Right lobe of liver (tissue), 6 donors: Measurements from ENCODE around the gene SAMD15. TPM values are rescaled to one million over a fixed set of nuclear protein-coding genes. Genes with fewer than 3 reads are reported as not detected.

Experiments used
- ATAC-seq, 4 donors: fragments of 200-7000 bp; cut with Tn5 transposase; one replicate each; pipeline ENCODE4 v1.9.1; 2020; ENCODE audit warnings: mild to moderate bottlenecking in 4 of 4, moderate library complexity in 4 of 4
- DNase-seq, 3 donors: peaks; one replicate each; pipeline ENCODE4 v3.0.0-alpha.2; 2020
- H3K27ac ChIP-seq, 3 donors: fragments of 200-600 bp; one replicate each; pipeline ENCODE4 v1.8.0; 2022
- H3K27me3 ChIP-seq, 2 donors: fragments of 200-600 bp; one replicate each; pipeline ENCODE4 v1.8.0; 2022
- H3K36me3 ChIP-seq, 4 donors: fragments of 200-600 bp; sonication (generic) in 1 of 4; one replicate each; pipeline versions ENCODE4 v1.5.1 to v1.8.0; 2017 to 2022; ENCODE audit warnings: control low read depth in 1 of 4
- H3K4me1 ChIP-seq, 4 donors: fragments of 200-600 bp; sonication (generic) in 1 of 4; one replicate each; pipeline versions ENCODE4 v1.5.1 to v1.8.0; 2017 to 2022; ENCODE audit warnings: control low read depth in 1 of 4
- H3K4me3 ChIP-seq, 3 donors: fragments of 200-600 bp; one replicate each; pipeline ENCODE4 v1.8.0; 2022
- H3K9me3 ChIP-seq, 4 donors: fragments of 200-600 bp; sonication (generic) in 1 of 4; one replicate each; pipeline versions ENCODE4 v1.5.1 to v1.8.0; 2017 to 2022; ENCODE audit warnings: control low read depth in 1 of 4
- CTCF ChIP-seq, 4 donors: fragments of 200-600 bp in 3 of 4; fragments of 450-650 bp in 1 of 4; IDR thresholded peaks; one replicate each; pipeline versions ENCODE4 v1.5.1 to v1.8.0; 2016 to 2022; ENCODE audit warnings: antibody characterized with exemption in 4 of 4, mild to moderate bottlenecking in 2 of 4
- POLR2A ChIP-seq: fragments of 450-650 bp; IDR thresholded peaks from one replicate; pipeline ENCODE4 v1.6.1; 2017; ENCODE audit warnings: antibody characterized with exemption, mild to moderate bottlenecking
- WGBS: methylation state at CpG from one replicate; pipeline ENCODE4 v1.1.6; 2018; ENCODE audit warnings: low coverage, low lambda C conversion rate; ENCODE audit not compliant: insufficient coverage; ENCODE audit errors: missing lambda C conversion rate; 5-methylcytosine and 5-hydroxymethylcytosine counted together
- intact Hi-C, 2 donors: fragments of 100-400 bp; cut with DNase I; formaldehyde crosslinking; loops; one replicate each; pipeline versions ENCODE4 v1.11.2 to v1.14.1; 2022
- total RNA-seq, 6 experiments: library from RNA; depleted of rRNA in 2 of 6; stranded (reverse); fragments of >200 nt in 2 of 6; fragmentation: NEBNext Ultra II Directional in 3 of 6; extraction: Animal tissue kit (Norgen Biotek cat#: 25700) in 3 of 6; gene quantifications; one replicate each; pipeline versions ENCODE4 v1.1.0 to v1.2.4, GENCODE V29; 2016 to 2023
- donor health status: DM: no; HTN: yes; CAD: no.
- donor health status: DM: no; HTN: no; CAD: no.
- donor health status: DM: no; HTN: no; CAD: no.
- donor health status: DM: no; HTN: yes; CAD: no.
- donor health status: DM: no; HTN: yes; CAD: no.

SAMD15 gene
- total RNA-seq, 6 experiments from 2014 or later, result 0.12 to 0.42 (median 0.31) TPM; not detected in 2

DNA sequence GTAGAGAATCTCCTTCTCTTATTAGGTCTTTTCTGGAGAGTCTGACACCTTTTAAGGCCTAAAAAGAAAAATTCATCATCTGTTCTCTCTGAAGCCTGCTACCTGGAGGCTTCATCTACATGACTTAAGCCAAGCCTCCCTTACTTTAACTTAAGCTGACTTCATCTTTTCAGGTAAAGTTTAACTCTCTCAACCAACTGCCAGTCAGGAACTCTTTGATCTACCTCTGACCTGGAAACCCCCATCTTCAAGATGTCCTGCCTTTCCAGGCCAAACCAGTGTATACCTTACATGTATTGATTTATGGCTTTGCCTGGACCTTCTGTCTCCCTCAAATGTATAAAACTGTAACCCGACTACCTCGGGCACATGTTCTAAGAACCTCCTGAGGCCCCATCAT, 38.9 kb upstream of the SAMD15 start:
- no peak for DNase-seq
- Histone ChIP-seq H3K27me3 (no peaks in the 10 kb centered on the region), H3K4me1 (no peaks in the 10 kb centered on the region), H3K9me3 (no peaks in the 10 kb centered on the region), H3K27ac (no peak overlapping the region), H3K36me3 (peaks cover 0 to 12% (median 0%) of the 10 kb centered on the region in 4 donors), H3K4me3 (no peak overlapping the region)
- ATAC-seq, result no peak
- 86% methylated on average over 2 of the region's 2 CpGs for WGBS
- intact Hi-C loops, result no loop called here
- no peak for TF ChIP-seq CTCF (IDR thresholded peaks at IDR 0.05)
- TF ChIP-seq POLR2A, result no peak

GRCh38 chr14:77339407-77339806, 37.8 kb upstream of the SAMD15 start:
- TF ChIP-seq POLR2A (no peak), CTCF (IDR thresholded peaks at IDR 0.05) (no peak)
- Histone ChIP-seq H3K9me3 (no peaks in the 10 kb centered on the region), H3K36me3 (peaks cover 0 to 12% (median 0%) of the 10 kb centered on the region in 4 donors), H3K27me3 (no peaks in the 10 kb centered on the region), H3K4me3 (no peak overlapping the region), H3K27ac (no peak overlapping the region), H3K4me1 (no peaks in the 10 kb centered on the region)
- DNase-seq (no peak), ATAC-seq (peak in 1 of 4 donors; percentile 34)
- 89% methylated on average over 1 of the region's 1 CpG for WGBS
- intact Hi-C loops, result no loop called here

DNA sequence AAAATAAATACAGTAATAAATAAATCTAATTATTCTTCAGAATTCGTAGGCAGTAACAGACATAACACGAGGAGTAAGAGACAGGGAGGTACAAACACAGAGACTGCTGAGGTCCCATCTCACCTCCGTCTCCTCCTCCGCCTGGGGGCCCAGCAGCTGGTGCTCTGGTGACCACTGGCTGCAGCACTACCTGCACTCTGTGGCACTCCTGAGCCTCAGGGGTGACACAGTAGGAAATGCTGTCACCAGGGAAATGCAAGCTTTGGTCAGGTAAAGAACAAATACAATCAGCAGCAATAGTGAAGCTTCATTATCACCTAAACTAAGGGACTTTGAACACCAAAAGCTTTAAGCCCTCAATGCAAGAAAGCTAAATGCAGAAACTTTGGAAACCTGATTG, 36.8 kb upstream of the SAMD15 start:
- no peaks in the 10 kb centered on the region for H3K27me3 ChIP-seq
- H3K36me3 ChIP-seq, result peaks cover 0 to 12% (median 0%) of the 10 kb centered on the region in 4 donors
- H3K9me3 ChIP-seq, result no peaks in the 10 kb centered on the region
- TF ChIP-seq POLR2A (no peak), CTCF (IDR thresholded peaks at IDR 0.05) (no peak)
- H3K4me3 ChIP-seq, result no peak overlapping the region
- WGBS, result 87% methylated on average over 4 of the region's 4 CpGs
- intact Hi-C loops, result no loop called here
- H3K27ac ChIP-seq, result no peak overlapping the region
- DNase-seq (no peak), ATAC-seq (no peak)
- H3K4me1 ChIP-seq, result no peaks in the 10 kb centered on the region

GRCh38 chr14:77342726-77343397, 34.3 kb upstream of the SAMD15 start:
- Histone ChIP-seq H3K27me3 (no peaks in the 10 kb centered on the region), H3K36me3 (peaks cover 0 to 12% (median 0%) of the 10 kb centered on the region in 4 donors), H3K4me1 (no peaks in the 10 kb centered on the region), H3K4me3 (no peak overlapping the region), H3K27ac (no peak overlapping the region), H3K9me3 (no peaks in the 10 kb centered on the region)
- ATAC-seq, result no peak
- TF ChIP-seq POLR2A (no peak), CTCF (IDR thresholded peaks at IDR 0.05) (no peak)
- intact Hi-C loops, result no loop called here
- 84% methylated on average over 4 of the region's 10 CpGs for WGBS
- no peak for DNase-seq
